ENCODE data around the gene BMP2.

The BMP2 gene

GRCh38 chr20:6732851-6733250, 34.6 kb upstream of the BMP2 start:
- TF ChIP-seq CTCF (IDR thresholded peaks at IDR 0.05; ENCODE audit: low read depth, low read length, missing control alignments): no peak
- DNase-seq (ENCODE audit: low read depth): no peak
- H3K4me3 ChIP-seq (ENCODE audit: low read depth, low read length): no peak overlapping the region

DNA sequence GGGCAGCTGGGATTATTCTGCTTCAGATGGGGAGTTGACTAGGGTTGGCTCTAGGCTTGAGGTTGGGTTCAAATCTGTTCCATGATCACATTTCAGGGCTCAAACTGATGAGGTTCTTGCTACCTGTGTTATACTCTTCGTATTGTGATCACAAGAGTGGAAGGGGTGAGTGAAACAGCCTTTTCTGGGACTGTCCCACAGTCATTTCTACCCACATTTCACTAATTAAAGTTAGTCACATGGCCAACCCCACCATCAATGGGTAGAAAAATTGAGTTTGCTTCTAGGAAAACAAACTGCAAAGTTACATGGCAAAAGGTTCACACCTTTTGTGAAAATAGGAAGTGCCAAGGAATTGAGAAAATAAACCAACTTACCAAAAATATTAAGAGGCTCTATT, 33.5 kb upstream of the BMP2 start:
- no peak overlapping the region for H3K4me3 ChIP-seq (ENCODE audit: low read depth, low read length)
- no peak for DNase-seq (ENCODE audit: low read depth)
- TF ChIP-seq CTCF (IDR thresholded peaks at IDR 0.05; ENCODE audit: low read depth, low read length, missing control alignments): no peak

GRCh38 chr20:6735942-6736845, 31.3 kb upstream of the BMP2 start:
- no peak overlapping the region for H3K4me3 ChIP-seq (ENCODE audit: low read depth, low read length)
- DNase-seq (ENCODE audit: low read depth): no peak
- TF ChIP-seq CTCF (IDR thresholded peaks at IDR 0.05; ENCODE audit: low read depth, low read length, missing control alignments): no peak

- DNase-seq (ENCODE audit: low read depth): no peak
- no peak overlapping the region for H3K4me3 ChIP-seq (ENCODE audit: low read depth, low read length)
- TF ChIP-seq CTCF (IDR thresholded peaks at IDR 0.05; ENCODE audit: low read depth, low read length, missing control alignments): no peak
Observed at GRCh38 chr20:6739406-6739805, 28.1 kb upstream of the BMP2 start.

DNA sequence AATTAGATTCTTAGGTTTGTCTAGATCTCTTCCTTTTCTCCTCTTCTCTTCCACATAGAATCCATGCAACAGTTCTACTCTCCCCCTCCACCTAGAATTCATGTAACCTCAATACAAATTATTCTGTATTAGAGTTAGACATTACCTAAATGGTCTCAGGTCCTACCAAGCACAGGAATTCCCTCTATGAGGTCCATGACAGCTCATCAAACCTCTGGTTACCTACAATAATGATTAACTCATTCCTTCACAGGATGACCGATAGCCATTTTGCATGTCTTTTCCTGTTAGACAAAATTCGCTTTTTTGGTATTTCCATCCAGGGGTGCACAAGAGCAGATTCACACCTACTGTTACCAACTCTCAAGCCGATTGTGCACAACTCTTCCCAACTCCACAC, 27.4 kb upstream of the BMP2 start:
- no peak overlapping the region for H3K4me3 ChIP-seq (ENCODE audit: low read depth, low read length)
- no peak for DNase-seq (ENCODE audit: low read depth)
- no peak for TF ChIP-seq CTCF (IDR thresholded peaks at IDR 0.05; ENCODE audit: low read depth, low read length, missing control alignments)

- no peak overlapping the region for H3K4me3 ChIP-seq (ENCODE audit: low read depth, low read length)
- no peak for TF ChIP-seq CTCF (IDR thresholded peaks at IDR 0.05; ENCODE audit: low read depth, low read length, missing control alignments)
- no peak for DNase-seq (ENCODE audit: low read depth)
Observed at GRCh38 chr20:6744180-6744579, 23.3 kb upstream of the BMP2 start.

GRCh38 chr20:6744805-6745204, 22.7 kb upstream of the BMP2 start:
- no peak for TF ChIP-seq CTCF (IDR thresholded peaks at IDR 0.05; ENCODE audit: low read depth, low read length, missing control alignments)

More at GRCh38 chr20:6744805-6745204, 22.7 kb upstream of the BMP2 start:
- no peak for DNase-seq (ENCODE audit: low read depth)
- no peak overlapping the region for H3K4me3 ChIP-seq (ENCODE audit: low read depth, low read length)

Measured in GM12864 (cell line).